Neural progenitor cell (in vitro differentiated cells): Measurements from ENCODE around the gene STAT3. TPM values are rescaled to one million over a fixed set of nuclear protein-coding genes. Genes with fewer than 3 reads are reported as not detected.

Source experiments
- DNase-seq: peaks from one replicate; pipeline ENCODE4 v3.0.0-alpha.2; 2016; ENCODE audit warnings: low spot score
- H2AFZ ChIP-seq: fragments of 200-600 bp; sonication (generic); replicated peaks from 2 replicates; pipeline ENCODE4 v1.6.1; 2016; ENCODE audit warnings: antibody characterized with exemption
- H3F3A ChIP-seq: fragments of 200-600 bp; sonication (generic); 2 replicates; pipeline ENCODE4 v1.6.1; 2016; ENCODE audit warnings: antibody characterized with exemption, low read depth
- H3K27ac ChIP-seq: fragments of 200-600 bp; sonication (generic); 2 replicates; pipeline ENCODE4 v1.5.1; 2016; ENCODE audit warnings: mild to moderate bottlenecking
- H3K27me3 ChIP-seq: fragments of 200-600 bp; sonication (generic); 2 replicates; pipeline ENCODE4 v1.6.1; 2016; ENCODE audit warnings: mild to moderate bottlenecking, moderate library complexity
- H3K36me3 ChIP-seq: fragments of 200-600 bp; sonication (generic); 2 replicates; pipeline ENCODE4 v1.5.1; 2016
- H3K4me1 ChIP-seq: fragments of 200-600 bp; sonication (generic); 2 replicates; pipeline ENCODE4 v1.6.1; 2016; ENCODE audit warnings: mixed run types
- H3K4me2 ChIP-seq: fragments of 200-600 bp; sonication (generic); 2 replicates; pipeline ENCODE4 v1.6.1; 2016
- H3K4me3 ChIP-seq: fragments of 200-600 bp; sonication (generic); 2 replicates; pipeline ENCODE4 v1.5.1; 2016
- H3K79me2 ChIP-seq: fragments of 200-600 bp; sonication (generic); 2 replicates; pipeline ENCODE4 v1.6.1; 2016; ENCODE audit warnings: low read depth
- H3K9ac ChIP-seq: fragments of 200-600 bp; sonication (generic); 2 replicates; pipeline ENCODE4 v1.6.1; 2016
- H3K9me3 ChIP-seq: fragments of 200-600 bp; sonication (generic); 2 replicates; pipeline ENCODE4 v1.5.1; 2016; ENCODE audit warnings: low read depth
- H4K20me1 ChIP-seq: fragments of 200-600 bp; sonication (generic); 2 replicates; pipeline ENCODE4 v1.6.1; 2016; ENCODE audit warnings: low read depth
- H3K27ac Mint-ChIP-seq: 3 replicates; pipeline ENCODE4 v1.8.0; 2021; ENCODE audit warnings: mixed read lengths
- H3K27me3 Mint-ChIP-seq: 2 replicates; pipeline ENCODE4 v1.8.0; 2022; ENCODE audit warnings: low read depth, mild to moderate bottlenecking, inconsistent platforms, moderate library complexity, mixed read lengths; ENCODE audit not compliant: insufficient read depth
- H3K36me3 Mint-ChIP-seq: 3 replicates; pipeline ENCODE4 v1.8.0; 2021; ENCODE audit warnings: mixed read lengths
- H3K4me1 Mint-ChIP-seq: 3 replicates; pipeline ENCODE4 v1.8.0; 2021; ENCODE audit warnings: mixed read lengths
- H3K4me3 Mint-ChIP-seq: 3 replicates; pipeline ENCODE4 v1.8.0; 2021; ENCODE audit warnings: mild to moderate bottlenecking, moderate library complexity, mixed read lengths
- H3K9me3 Mint-ChIP-seq: 3 replicates; pipeline ENCODE4 v1.8.0; 2020; ENCODE audit warnings: mixed read lengths
- EZH2 ChIP-seq: fragments of 200-600 bp; sonication (generic); IDR thresholded peaks from 2 replicates; pipeline ENCODE4 v1.6.1; 2017; ENCODE audit warnings: antibody characterized with exemption, mild to moderate bottlenecking, moderate library complexity
- EZH2phosphoT487 ChIP-seq: fragments of 200-600 bp; sonication (generic); IDR thresholded peaks from 2 replicates; pipeline ENCODE4 v1.6.1; 2017; ENCODE audit warnings: antibody characterized with exemption
- total RNA-seq: library from RNA; depleted of rRNA; stranded (reverse); fragments of >200 nt; gene quantifications from 2 replicates; pipeline ENCODE4 v1.2.3, GENCODE V29; 2015; ENCODE audit warnings: low replicate concordance
- TF ChIP-seq, protein P1 (sequence below): fragments of 200-600 bp; sonication (generic); IDR thresholded peaks from 2 replicates; pipeline ENCODE4 v1.5.1; 2017; ENCODE audit warnings: antibody characterized with exemption, mild to moderate bottlenecking

Gene STAT3
- total RNA-seq, 1 donor from 2014 or later = 54.9 TPM

DNA sequence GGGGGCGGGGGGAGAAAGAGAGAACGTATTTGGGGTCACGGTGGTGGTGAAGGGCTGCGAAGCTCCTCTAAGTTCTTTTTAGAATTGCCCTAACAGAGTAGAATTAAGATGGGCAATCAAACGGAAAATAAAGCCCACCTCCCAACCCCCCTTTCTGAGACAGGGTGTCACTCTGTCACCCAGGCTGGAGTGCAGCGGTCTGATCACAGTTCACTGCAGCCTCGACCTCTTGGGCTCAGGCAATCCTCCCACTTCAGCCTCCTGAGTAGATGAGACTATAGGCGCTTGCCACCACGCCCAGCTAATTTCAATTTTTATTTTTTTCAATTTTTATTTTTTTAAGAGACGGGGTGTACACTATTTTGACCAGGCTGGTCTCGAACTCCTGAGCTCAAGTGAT, 35.5 kb upstream of the STAT3 start:
- Histone ChIP-seq H3K4me3 (peak overlapping the region; percentile 65), H3K4me2 (peak overlapping the region; percentile 97), H2AFZ (peak overlapping the region; percentile 87), H3F3A (peaks cover 51% of the 10 kb centered on the region), H3K9ac (no peak overlapping the region), H3K27ac (no peak overlapping the region), H3K79me2 (no peaks in the 10 kb centered on the region), H3K27me3 (peaks cover 42% of the 10 kb centered on the region), H4K20me1 (peaks cover 6% of the 10 kb centered on the region), H3K9me3 (no peaks in the 10 kb centered on the region), H3K36me3 (no peaks in the 10 kb centered on the region), H3K4me1 (peaks cover 15% of the 10 kb centered on the region)
- Mint-ChIP-seq H3K9me3 (no peaks in the 10 kb centered on the region), H3K27ac (no peak overlapping the region), H3K4me1 (peaks cover 30% of the 10 kb centered on the region), H3K36me3 (no peaks in the 10 kb centered on the region), H3K4me3 (peak overlapping the region; percentile 92), H3K27me3 (peaks cover 41% of the 10 kb centered on the region)
- TF ChIP-seq EZH2 (no peak), EZH2phosphoT487 (no peak)
- TF ChIP-seq, protein P1, sequence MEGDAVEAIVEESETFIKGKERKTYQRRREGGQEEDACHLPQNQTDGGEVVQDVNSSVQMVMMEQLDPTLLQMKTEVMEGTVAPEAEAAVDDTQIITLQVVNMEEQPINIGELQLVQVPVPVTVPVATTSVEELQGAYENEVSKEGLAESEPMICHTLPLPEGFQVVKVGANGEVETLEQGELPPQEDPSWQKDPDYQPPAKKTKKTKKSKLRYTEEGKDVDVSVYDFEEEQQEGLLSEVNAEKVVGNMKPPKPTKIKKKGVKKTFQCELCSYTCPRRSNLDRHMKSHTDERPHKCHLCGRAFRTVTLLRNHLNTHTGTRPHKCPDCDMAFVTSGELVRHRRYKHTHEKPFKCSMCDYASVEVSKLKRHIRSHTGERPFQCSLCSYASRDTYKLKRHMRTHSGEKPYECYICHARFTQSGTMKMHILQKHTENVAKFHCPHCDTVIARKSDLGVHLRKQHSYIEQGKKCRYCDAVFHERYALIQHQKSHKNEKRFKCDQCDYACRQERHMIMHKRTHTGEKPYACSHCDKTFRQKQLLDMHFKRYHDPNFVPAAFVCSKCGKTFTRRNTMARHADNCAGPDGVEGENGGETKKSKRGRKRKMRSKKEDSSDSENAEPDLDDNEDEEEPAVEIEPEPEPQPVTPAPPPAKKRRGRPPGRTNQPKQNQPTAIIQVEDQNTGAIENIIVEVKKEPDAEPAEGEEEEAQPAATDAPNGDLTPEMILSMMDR = no peak
- DNase-seq = no peak

DNA sequence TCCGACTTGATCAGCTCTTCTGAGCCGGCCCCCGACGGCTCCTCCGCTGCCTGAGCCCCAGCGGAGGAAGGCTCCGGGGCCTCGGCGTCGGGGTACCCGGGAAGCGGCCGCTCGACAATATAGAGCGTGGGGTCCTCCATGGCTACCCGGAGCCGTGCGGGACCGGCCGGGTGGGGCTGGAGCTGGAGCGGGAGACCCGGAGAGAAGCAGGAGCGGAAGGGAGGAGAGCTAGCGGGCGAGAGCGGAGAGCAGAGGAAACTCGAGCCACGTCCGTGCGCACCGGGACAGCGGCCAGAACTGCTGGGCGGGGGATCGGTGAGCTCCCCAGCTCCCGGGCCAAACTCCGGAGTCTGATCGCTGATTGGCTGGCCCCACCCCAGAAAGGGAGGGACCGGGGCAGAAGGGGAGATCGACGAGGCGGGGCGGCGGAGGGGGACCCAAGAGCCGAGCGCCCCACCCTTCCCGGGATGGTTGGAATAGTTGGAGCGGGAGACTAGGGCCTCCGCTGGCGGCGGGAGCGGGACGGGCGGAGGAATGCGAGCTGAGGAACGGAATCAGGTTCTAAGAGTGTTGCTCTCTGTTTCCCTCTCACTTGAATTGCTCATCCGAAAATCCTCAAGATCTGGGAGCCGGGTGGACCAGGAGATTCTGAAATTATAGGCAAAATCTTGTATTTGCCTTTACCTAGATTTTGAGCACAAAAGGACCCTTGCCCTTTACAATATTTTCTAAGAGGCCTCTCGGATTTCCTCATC, 34.9 kb upstream of the STAT3 start, which contains the start of gene CAVIN1:
TSS of gene CAVIN1 (minus strand) at position 299 of the 755 bp plus-strand sequence. CDS start at position 140, 159 bp downstream.
- peak within 1 kb of the TSS; percentile 65 for H3K4me3 ChIP-seq
- H3K27ac Mint-ChIP-seq = no peak within 1 kb of the TSS
- no peak within 1 kb of the TSS for H3K27ac ChIP-seq
- H3K36me3 ChIP-seq = no peaks in the 10 kb centered on the region
- peak within 1 kb of the TSS; percentile 87 for H2AFZ ChIP-seq
- no peaks in the 10 kb centered on the region for H3K9me3 ChIP-seq
- no peaks in the 10 kb centered on the region for H3K9me3 Mint-ChIP-seq
- no peak within 1 kb of the TSS for H3K9ac ChIP-seq
- peak; percentile 98 for DNase-seq
- TF ChIP-seq EZH2phosphoT487 (no peak), EZH2 (no peak)
- TF ChIP-seq, protein P1 = no peak
- H3K27me3 Mint-ChIP-seq = peaks cover 41% of the 10 kb centered on the region
- peaks cover 23% of the 10 kb centered on the region for H3K4me1 Mint-ChIP-seq
- H3K4me3 Mint-ChIP-seq = peak within 1 kb of the TSS; percentile 92
- no peaks in the 10 kb centered on the region for H3K79me2 ChIP-seq
- peaks cover 15% of the 10 kb centered on the region for H3K4me1 ChIP-seq
- H3K27me3 ChIP-seq = peaks cover 42% of the 10 kb centered on the region
- H3K4me2 ChIP-seq = peak within 1 kb of the TSS; percentile 97
- no peaks in the 10 kb centered on the region for H3K36me3 Mint-ChIP-seq
- peaks cover 6% of the 10 kb centered on the region for H4K20me1 ChIP-seq
- H3F3A ChIP-seq = peaks cover 45% of the 10 kb centered on the region

DNA sequence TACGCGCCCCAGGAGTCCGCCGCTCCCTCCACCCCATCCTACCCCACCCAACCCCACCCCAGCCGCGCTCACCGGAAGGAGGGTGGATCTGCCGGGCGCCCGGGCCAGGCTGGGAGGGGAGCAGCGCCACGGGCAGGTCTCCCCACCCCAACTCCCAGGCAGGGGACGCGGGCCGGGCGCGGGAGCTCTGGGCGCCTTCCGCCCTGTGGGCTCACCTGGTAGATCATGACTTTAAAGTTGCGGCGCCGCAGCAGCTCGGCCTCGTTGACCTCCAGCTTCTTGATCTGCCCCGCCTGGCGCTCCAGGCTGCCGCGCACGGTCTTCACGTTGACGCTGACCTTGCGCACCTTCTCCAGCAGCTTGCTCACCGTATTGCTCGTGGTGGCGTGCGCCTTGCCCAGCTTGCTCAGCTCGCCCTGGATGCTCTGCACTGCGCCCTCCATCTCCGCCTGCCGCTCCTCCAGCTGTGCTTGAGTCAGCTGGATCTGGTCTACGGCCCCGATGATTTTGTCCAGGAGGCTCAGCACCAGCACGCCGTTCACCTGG, 34.2 kb upstream of the STAT3 start:
- H2AFZ ChIP-seq = peak overlapping the region; percentile 87
- H3K4me1 Mint-ChIP-seq = peaks cover 23% of the 10 kb centered on the region
- H3K27ac Mint-ChIP-seq = no peak overlapping the region
- no peak overlapping the region for H3K9ac ChIP-seq
- H3K4me3 ChIP-seq = peak overlapping the region; percentile 65
- TF ChIP-seq EZH2 = peak; percentile 73
- TF ChIP-seq, protein P1 = no peak
- TF ChIP-seq EZH2phosphoT487 = peak; percentile 73
- peaks cover 6% of the 10 kb centered on the region for H4K20me1 ChIP-seq
- H3F3A ChIP-seq = peaks cover 40% of the 10 kb centered on the region
- peaks cover 42% of the 10 kb centered on the region for H3K27me3 ChIP-seq
- peaks cover 15% of the 10 kb centered on the region for H3K4me1 ChIP-seq
- no peaks in the 10 kb centered on the region for H3K36me3 ChIP-seq
- H3K79me2 ChIP-seq = no peaks in the 10 kb centered on the region
- no peaks in the 10 kb centered on the region for H3K36me3 Mint-ChIP-seq
- no peak overlapping the region for H3K27ac ChIP-seq
- peak overlapping the region; percentile 97 for H3K4me2 ChIP-seq
- DNase-seq = peak; percentile 57
- H3K9me3 Mint-ChIP-seq = no peaks in the 10 kb centered on the region
- peak overlapping the region; percentile 92 for H3K4me3 Mint-ChIP-seq
- H3K27me3 Mint-ChIP-seq = peaks cover 41% of the 10 kb centered on the region
- H3K9me3 ChIP-seq = no peaks in the 10 kb centered on the region
